HCT116 (cell line): Measurements from ENCODE around the gene STARD3NL. TPM values are rescaled to one million over a fixed set of nuclear protein-coding genes. Genes with fewer than 3 reads are reported as not detected.

Experiments
- ATAC-seq: fragments of 200-7000 bp; cut with Tn5 transposase; 2 replicates; pipeline ENCODE4 v1.9.1; 2020; ENCODE audit warnings: mild to moderate bottlenecking, moderate library complexity
- BruUV-seq: library from RNA; stranded (reverse); fragments of 400-500 nt; replicated peaks from 2 replicates; lab custom pipeline; 2021; lab: Mats Ljungman, UMichigan
- CTCF ChIA-PET: fragments of 300-600 bp; sonication (Branson Sonifier 250); formaldehyde crosslinking; loops from one replicate; lab custom pipeline; 2021; ENCODE audit warnings: antibody characterized with exemption; lab: Charles Lee
- POLR2A ChIA-PET: fragments of 300-600, 350-600 bp; sonication (Branson Sonifier 250); formaldehyde crosslinking; loops from one replicate; lab custom pipeline; 2021; ENCODE audit warnings: antibody characterized with exemption; lab: Charles Lee
- RAD21 ChIA-PET, 2 experiments: fragments of 300-600 bp; sonication (Branson Sonifier 250); formaldehyde crosslinking; loops; one replicate each; lab custom pipeline; 2023; ENCODE audit warnings: low total read pairs in 2 of 2; ENCODE audit not compliant: uncharacterized antibody in 2 of 2, unreplicated experiment in 2 of 2, low non-redundant PET in 1 of 2; lab: Charles Lee
- DNase-seq: peaks from one replicate; pipeline ENCODE4 v3.0.0-alpha.2; 2010; ENCODE audit warnings: low read depth, low spot score
- H2AFZ ChIP-seq: fragments of 200-600 bp; shearing (Covaris generic), sonication (generic); 2 replicates; pipeline ENCODE4 v1.6.1; 2017; ENCODE audit warnings: low read depth, mixed run types, mixed read lengths, antibody characterized with exemption, low read length; ENCODE audit not compliant: poor library complexity, severe bottlenecking
- H3K27ac ChIP-seq: 2 replicates; pipeline ENCODE4 v1.5.1; 2012; ENCODE audit warnings: low read depth, low read length
- H3K27me3 ChIP-seq: fragments of 200-600 bp; sonication (generic); 2 replicates; pipeline ENCODE4 v1.6.1; 2016; ENCODE audit warnings: mixed run types, low read length, mixed read lengths; ENCODE audit not compliant: insufficient read depth
- H3K36me3 ChIP-seq, 2 experiments: fragments of 200-500 bp in 1 of 2; fragments of 200-600 bp in 1 of 2; sonication (Bioruptor generic) in 1 of 2; sonication (generic) in 1 of 2; 2 replicates each; pipeline versions ENCODE4 v1.5.1 to v1.6.1; 2014 to 2016; ENCODE audit warnings: low read length in 2 of 2, inconsistent platforms in 1 of 2, mixed read lengths in 1 of 2, mixed run types in 1 of 2; ENCODE audit not compliant: insufficient read depth in 2 of 2, control insufficient read depth in 1 of 2
- H3K4me1 ChIP-seq, 2 experiments: fragments of 200-600 bp in 1 of 2; sonication (generic) in 1 of 2; 2 replicates each; pipeline versions ENCODE4 v1.5.1 to v1.6.1; 2012 to 2017; ENCODE audit warnings: low read length in 2 of 2, inconsistent platforms in 1 of 2, mild to moderate bottlenecking in 1 of 2, mixed read lengths in 1 of 2, mixed run types in 1 of 2, moderate library complexity in 1 of 2; ENCODE audit not compliant: insufficient read depth in 2 of 2, control insufficient read depth in 1 of 2
- H3K4me2 ChIP-seq: fragments of 200-600 bp; sonication (generic); 2 replicates; pipeline ENCODE4 v1.6.1; 2017; ENCODE audit warnings: mixed run types, low read length, mixed read lengths
- H3K4me3 ChIP-seq, 2 experiments: fragments of 200-600 bp in 1 of 2; sonication (generic) in 1 of 2; replicated peaks in 1 of 2; 2 replicates each; pipeline ENCODE4 v1.5.1; 2011 to 2016; ENCODE audit warnings: low read length in 2 of 2, control low read depth in 1 of 2, low read depth in 1 of 2, mild to moderate bottlenecking in 1 of 2, mixed read lengths in 1 of 2, mixed run types in 1 of 2
- H3K79me2 ChIP-seq: fragments of 200-600 bp; sonication (generic); 2 replicates; pipeline ENCODE4 v1.6.1; 2017; ENCODE audit warnings: mild to moderate bottlenecking, mixed run types, low read length, moderate library complexity, mixed read lengths; ENCODE audit not compliant: insufficient read depth
- H3K9ac ChIP-seq: fragments of 200-600 bp; sonication (generic); 2 replicates; pipeline ENCODE4 v1.6.1; 2016; ENCODE audit warnings: low read length, mixed read lengths
- H3K9me2 ChIP-seq: fragments of 200-600 bp; sonication (generic), shearing (Covaris generic); 2 replicates; pipeline ENCODE4 v1.6.1; 2017; ENCODE audit warnings: mixed run types, mild to moderate bottlenecking, moderate library complexity; ENCODE audit not compliant: insufficient read depth
- H3K9me3 ChIP-seq, 2 experiments: fragments of 200-500 bp in 1 of 2; fragments of 200-600 bp in 1 of 2; sonication (Bioruptor generic) in 1 of 2; sonication (generic) in 1 of 2; 2 replicates each; pipeline ENCODE4 v1.6.1; 2014 to 2017; ENCODE audit warnings: low read length in 2 of 2, mixed read lengths in 2 of 2, inconsistent platforms in 1 of 2, low read depth in 1 of 2, mild to moderate bottlenecking in 1 of 2, mixed run types in 1 of 2, moderate library complexity in 1 of 2; ENCODE audit not compliant: control insufficient read depth in 1 of 2, insufficient read depth in 1 of 2
- H4K20me1 ChIP-seq: fragments of 200-600 bp; sonication (generic), shearing (Covaris generic); 2 replicates; pipeline ENCODE4 v1.6.1; 2017; ENCODE audit warnings: mixed run types, mild to moderate bottlenecking, moderate library complexity; ENCODE audit not compliant: insufficient read depth
- ATF3 ChIP-seq: IDR thresholded peaks from 2 replicates; pipeline ENCODE4 v1.6.1; 2012
- CBX3 ChIP-seq: IDR thresholded peaks from 2 replicates; pipeline ENCODE4 v1.6.1; 2012; ENCODE audit warnings: low read depth
- CEBPB ChIP-seq: IDR thresholded peaks from 2 replicates; pipeline ENCODE4 v1.6.1; 2012; ENCODE audit warnings: low read depth
- CTCF ChIP-seq, 3 experiments: fragments of 200-600 bp in 1 of 3; sonication (generic) in 1 of 3; IDR thresholded peaks in 2 of 3; conservative IDR thresholded peaks in 1 of 3; 2 replicates each; pipeline ENCODE4 v1.5.1; 2012 to 2017; ENCODE audit warnings: low read depth in 2 of 3, low read length in 2 of 3, antibody characterized with exemption in 1 of 3, borderline replicate concordance in 1 of 3, control low read depth in 1 of 3, mild to moderate bottlenecking in 1 of 3, mixed read lengths in 1 of 3, mixed run types in 1 of 3, moderate library complexity in 1 of 3; ENCODE audit not compliant: insufficient read depth in 1 of 3
- EGR1 ChIP-seq: IDR thresholded peaks from 2 replicates; pipeline ENCODE4 v1.6.1; 2012; ENCODE audit warnings: low read depth
- ELF1 ChIP-seq: IDR thresholded peaks from 2 replicates; pipeline ENCODE4 v1.6.1; 2012; ENCODE audit warnings: low read depth, borderline replicate concordance
- EZH2phosphoT487 ChIP-seq: fragments of 200-600 bp; IDR thresholded peaks from 2 replicates; pipeline ENCODE4 v1.6.1; 2018; ENCODE audit warnings: antibody characterized with exemption, borderline replicate concordance
- FOSL1 ChIP-seq: IDR thresholded peaks from 2 replicates; pipeline ENCODE4 v1.6.1; 2012; ENCODE audit warnings: low read depth
- JUND ChIP-seq: IDR thresholded peaks from 2 replicates; pipeline ENCODE4 v1.6.1; 2012
- POLR2A ChIP-seq: IDR thresholded peaks from 2 replicates; pipeline ENCODE4 v1.7.0; 2011; ENCODE audit warnings: borderline replicate concordance; ENCODE audit not compliant: insufficient read depth, insufficient read length; ENCODE audit errors: extremely low read depth
- POLR2AphosphoS5 ChIP-seq: IDR thresholded peaks from 2 replicates; pipeline ENCODE4 v1.6.1; 2011; ENCODE audit warnings: mild to moderate bottlenecking, low read depth, low read length, moderate library complexity
- RAD21 ChIP-seq: IDR thresholded peaks from 2 replicates; pipeline ENCODE4 v1.6.1; 2012; ENCODE audit warnings: low read depth, mild to moderate bottlenecking
- REST ChIP-seq: IDR thresholded peaks from 2 replicates; pipeline ENCODE4 v1.6.1; 2012; ENCODE audit warnings: low read depth
- SIN3A ChIP-seq: IDR thresholded peaks from 2 replicates; pipeline ENCODE4 v1.6.1; 2012; ENCODE audit warnings: low read depth
- SP1 ChIP-seq: IDR thresholded peaks from 2 replicates; pipeline ENCODE4 v1.6.1; 2012; ENCODE audit warnings: low read depth
- SRF ChIP-seq: IDR thresholded peaks from 2 replicates; pipeline ENCODE4 v1.6.1; 2012; ENCODE audit warnings: low read depth
- TCF7L2 ChIP-seq: IDR thresholded peaks from 2 replicates; pipeline ENCODE4 v1.7.0; 2011; ENCODE audit warnings: borderline replicate concordance, inconsistent platforms; ENCODE audit not compliant: insufficient read depth, insufficient read length; ENCODE audit errors: extremely low read depth
- YY1 ChIP-seq: IDR thresholded peaks from 2 replicates; pipeline ENCODE4 v1.6.1; 2011; ENCODE audit warnings: low read length, low read depth, moderate library complexity, mild to moderate bottlenecking; ENCODE audit not compliant: insufficient replicate concordance; ENCODE audit errors: extremely low read depth
- ZNF274 ChIP-seq: fragments of 200-500 bp; sonication (Bioruptor generic); IDR thresholded peaks from 2 replicates; pipeline ENCODE4 v1.6.1; 2014; ENCODE audit warnings: mild to moderate bottlenecking, low read depth, low read length, inconsistent platforms
- intact Hi-C: fragments of 100-400 bp; cut with micrococcal nuclease; formaldehyde crosslinking; loops from 2 replicates; pipeline ENCODE4 v1.10.0; 2022
- total RNA-seq: library from RNA; stranded (reverse); gene quantifications from one replicate; pipeline ENCODE4 v1.2.1, GENCODE V29; 2021; ENCODE audit not compliant: unreplicated experiment
- TF ChIP-seq, protein P1 (sequence below): IDR thresholded peaks from 2 replicates; pipeline ENCODE4 v1.6.1; 2011; ENCODE audit warnings: mild to moderate bottlenecking, low read length, moderate library complexity; ENCODE audit not compliant: insufficient replicate concordance; ENCODE audit errors: extremely low read depth

STARD3NL gene
- total RNA-seq, 1 experiment from 2014 or later: 32.0 TPM

DNA sequence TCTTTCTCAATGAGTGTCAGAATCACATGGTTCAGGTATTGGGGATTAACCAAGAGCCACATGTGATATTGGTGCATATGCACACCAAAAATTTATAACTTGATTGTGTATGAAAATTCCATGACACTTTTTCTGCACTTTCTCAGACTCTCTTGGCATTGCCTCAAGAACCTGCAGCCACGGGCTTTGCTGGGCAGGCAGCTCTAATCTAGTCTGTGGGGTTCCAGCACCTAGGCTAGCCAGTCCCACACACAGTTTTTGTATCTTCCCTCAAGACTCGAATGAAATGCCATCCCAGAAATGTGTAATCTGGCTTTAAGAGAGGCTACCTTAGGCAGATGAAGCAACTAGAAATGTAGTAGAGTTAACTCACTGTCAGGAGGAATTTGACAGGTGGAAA, 21.7 kb downstream of the STARD3NL start:
- H3K27me3 ChIP-seq: no peaks in the 10 kb centered on the region
- TF ChIP-seq REST (no peak), FOSL1 (no peak), CTCF (IDR thresholded peaks at IDR 0.05 in 2 of 3, conservative IDR thresholded peaks at IDR 0.05 in 1 of 3; ENCODE audit: borderline replicate concordance in 1 of 3, insufficient read depth in 1 of 3, low read depth in 2 of 3, low read length in 2 of 3) (no peak), CEBPB (no peak), POLR2AphosphoS5 (no peak), ATF3 (no peak), SRF (no peak), EZH2phosphoT487 (no peak), SP1 (no peak), JUND (no peak), EGR1 (no peak), ELF1 (no peak), SIN3A (no peak), POLR2A (no peak), CBX3 (no peak), TCF7L2 (no peak), YY1 (no peak), ZNF274 (no peak), RAD21 (no peak)
- TF ChIP-seq, protein P1, sequence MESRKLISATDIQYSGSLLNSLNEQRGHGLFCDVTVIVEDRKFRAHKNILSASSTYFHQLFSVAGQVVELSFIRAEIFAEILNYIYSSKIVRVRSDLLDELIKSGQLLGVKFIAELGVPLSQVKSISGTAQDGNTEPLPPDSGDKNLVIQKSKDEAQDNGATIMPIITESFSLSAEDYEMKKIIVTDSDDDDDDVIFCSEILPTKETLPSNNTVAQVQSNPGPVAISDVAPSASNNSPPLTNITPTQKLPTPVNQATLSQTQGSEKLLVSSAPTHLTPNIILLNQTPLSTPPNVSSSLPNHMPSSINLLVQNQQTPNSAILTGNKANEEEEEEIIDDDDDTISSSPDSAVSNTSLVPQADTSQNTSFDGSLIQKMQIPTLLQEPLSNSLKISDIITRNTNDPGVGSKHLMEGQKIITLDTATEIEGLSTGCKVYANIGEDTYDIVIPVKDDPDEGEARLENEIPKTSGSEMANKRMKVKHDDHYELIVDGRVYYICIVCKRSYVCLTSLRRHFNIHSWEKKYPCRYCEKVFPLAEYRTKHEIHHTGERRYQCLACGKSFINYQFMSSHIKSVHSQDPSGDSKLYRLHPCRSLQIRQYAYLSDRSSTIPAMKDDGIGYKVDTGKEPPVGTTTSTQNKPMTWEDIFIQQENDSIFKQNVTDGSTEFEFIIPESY: no peak
- BruUV-seq: no TSS peak
- ATAC-seq (no peak), DNase-seq (no peak)
- peaks cover 23% of the 10 kb centered on the region for H3K79me2 ChIP-seq
- no peak overlapping the region for H2AFZ ChIP-seq
- POLR2A ChIA-PET: no interaction called here
- H3K4me1 ChIP-seq: no peaks in the 10 kb centered on the region
- H3K27ac ChIP-seq: no peak overlapping the region
- CTCF ChIA-PET: interaction anchor here (2.6 kb wide), 1 partner anchor 16 kb away, joined by 12 read pairs; no protein-coding TSS in a partner anchor
- H3K9me2 ChIP-seq: no peaks in the 10 kb centered on the region
- intact Hi-C loops: no loop called here
- 0 out of 2 replicates have a peak, but pooled peaks cover 6% of the 10 kb centered on the region for H4K20me1 ChIP-seq
- H3K9me3 ChIP-seq: no peaks in the 10 kb centered on the region
- H3K4me2 ChIP-seq: no peak overlapping the region
- H3K9ac ChIP-seq: no peak overlapping the region
- RAD21 ChIA-PET: no interaction called here
- H3K4me3 ChIP-seq: no peak overlapping the region
- H3K36me3 ChIP-seq: no peaks in the 10 kb centered on the region
